ENCODE data around the gene CAPZB. TPM values are rescaled to one million over a fixed set of nuclear protein-coding genes. Genes with fewer than 3 reads are reported as not detected.

The CAPZB gene
- polyA plus RNA-seq, 2 of the 4 experiments (the other 2 are of a cell fraction): 133 to 296 TPM

- peaks cover 17% of the 10 kb centered on the region; the same call in 2 of the 3 replicates for H3K4me1 ChIP-seq
- 50% methylated on average over 13 of the region's 13 CpGs for WGBS (ENCODE audit: missing lambda C conversion rate)
- POLR2A ChIA-PET: no interaction called here
- DNase-seq (ENCODE audit: low read depth in 1 of 2, low spot score in 1 of 2) (no peak), FAIRE-seq (no peak), ATAC-seq (peak in 1 of 2 experiments; percentile 21; a peak in 3 of 6 replicates)
- H3K4me2 ChIP-seq: peak overlapping the region; percentile 86
- CTCF ChIA-PET: interaction anchor here (1.5 kb wide), 1 partner anchor 30 kb away, joined by 5 read pairs; no protein-coding TSS in a partner anchor
- TF ChIP-seq TFCP2L1 (CRISPR knock-in tag; IDR thresholded peaks at IDR 0.05) (no peak), REST (IDR thresholded peaks at IDR 0.05) (no peak)
- TF ChIP-seq, protein P1, sequence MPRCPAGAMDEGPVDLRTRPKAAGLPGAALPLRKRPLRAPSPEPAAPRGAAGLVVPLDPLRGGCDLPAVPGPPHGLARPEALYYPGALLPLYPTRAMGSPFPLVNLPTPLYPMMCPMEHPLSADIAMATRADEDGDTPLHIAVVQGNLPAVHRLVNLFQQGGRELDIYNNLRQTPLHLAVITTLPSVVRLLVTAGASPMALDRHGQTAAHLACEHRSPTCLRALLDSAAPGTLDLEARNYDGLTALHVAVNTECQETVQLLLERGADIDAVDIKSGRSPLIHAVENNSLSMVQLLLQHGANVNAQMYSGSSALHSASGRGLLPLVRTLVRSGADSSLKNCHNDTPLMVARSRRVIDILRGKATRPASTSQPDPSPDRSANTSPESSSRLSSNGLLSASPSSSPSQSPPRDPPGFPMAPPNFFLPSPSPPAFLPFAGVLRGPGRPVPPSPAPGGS (IDR thresholded peaks at IDR 0.05): no peak
- H3K9me3 ChIP-seq: no peaks in the 10 kb centered on the region
- H3K4me3 ChIP-seq: peak overlapping the region; percentile 79
- H3K27ac ChIP-seq: peak overlapping the region; percentile 84 to 94
Observed at GRCh38 chr1:19310720-19311502, 174.4 kb downstream of the CAPZB start.

DNA sequence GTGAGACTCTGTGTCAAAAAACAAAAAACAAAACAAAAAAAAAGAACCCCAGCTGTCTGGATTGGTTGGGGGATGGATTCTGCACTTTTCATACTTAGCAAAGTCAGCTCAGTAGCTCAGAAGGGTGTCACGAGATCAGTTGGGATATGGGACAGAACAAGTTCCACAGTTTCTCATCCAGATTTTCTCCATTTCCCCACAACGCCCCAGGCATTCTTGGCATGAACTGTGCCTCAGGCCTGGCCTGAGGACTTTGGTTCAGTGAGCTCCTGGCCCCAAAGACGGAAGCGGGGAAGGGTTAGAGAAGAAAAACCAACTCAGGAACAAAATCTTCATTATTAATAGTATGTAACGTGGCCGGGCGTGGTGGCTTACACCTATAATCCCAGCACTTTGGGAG is 175.3 kb downstream of the CAPZB start:
- no peak overlapping the region for H3K4me2 ChIP-seq
- POLR2A ChIA-PET: no interaction called here
- H3K9me3 ChIP-seq: no peaks in the 10 kb centered on the region
- TF ChIP-seq ZC3H11A (IDR thresholded peaks at IDR 0.05): no peak
- no peak overlapping the region for H3K4me3 ChIP-seq
- WGBS (ENCODE audit: missing lambda C conversion rate): 94% methylated on average over 7 of the region's 7 CpGs
- DNase-seq (ENCODE audit: low read depth in 1 of 2, low spot score in 1 of 2) (no peak), ATAC-seq (no peak), FAIRE-seq (no peak)
- H3K4me1 ChIP-seq: peaks cover 17% of the 10 kb centered on the region; the same call in 2 of the 3 replicates
- H3K27ac ChIP-seq: no peak overlapping the region
- CTCF ChIA-PET: interaction anchor here (1.0 to 1.3 kb wide), 3 partner anchors 54 to 344 kb away, joined by 3 read pairs; no protein-coding TSS in a partner anchor

DNA sequence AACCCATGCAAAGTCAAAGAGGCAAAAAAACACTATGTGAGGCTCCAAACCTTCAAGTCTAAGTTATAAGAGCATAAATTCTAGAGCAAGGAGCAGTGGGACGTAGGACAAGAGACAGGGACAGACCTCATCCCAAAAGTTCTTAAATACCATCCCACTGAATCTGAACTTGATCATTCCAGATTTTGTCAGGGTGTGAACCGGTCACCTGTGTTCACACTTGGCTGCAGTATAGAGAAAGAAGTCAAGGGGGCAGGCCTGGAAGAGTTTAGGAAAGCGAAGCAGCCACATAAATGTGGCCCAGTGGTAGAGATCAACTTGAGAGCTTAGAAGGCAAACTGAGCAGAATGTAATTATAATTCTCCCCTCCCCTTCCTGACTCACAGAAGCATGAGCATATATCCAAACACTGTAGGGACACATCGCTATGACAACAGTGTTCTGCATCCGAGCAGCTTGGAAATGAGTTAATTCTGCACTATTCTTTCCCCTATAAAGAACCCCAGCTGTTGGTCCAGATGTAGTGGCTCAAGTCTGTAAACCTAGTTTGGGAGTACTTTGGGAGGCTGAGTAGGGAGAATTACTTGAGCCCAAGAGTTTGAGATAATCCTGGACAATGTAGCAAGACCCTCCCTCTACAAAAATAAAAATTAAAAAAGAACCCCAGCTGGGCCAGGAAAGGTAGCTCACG is 176.1 kb downstream of the CAPZB start:
- ATAC-seq (no peak), DNase-seq (ENCODE audit: low read depth in 1 of 2, low spot score in 1 of 2) (no peak), FAIRE-seq (no peak)
- CTCF ChIA-PET: interaction anchor here (0.6 to 1.3 kb wide), 4 partner anchors 43 to 345 kb away, joined by 3 read pairs; no protein-coding TSS in a partner anchor
- Histone ChIP-seq H3K27ac (no peak overlapping the region), H3K4me3 (no peak overlapping the region), H3K4me1 (peaks cover 17% of the 10 kb centered on the region; the same call in 2 of the 3 replicates), H3K4me2 (no peak overlapping the region), H3K9me3 (no peaks in the 10 kb centered on the region)
- WGBS (ENCODE audit: missing lambda C conversion rate): 90% methylated on average over 6 of the region's 6 CpGs
- TF ChIP-seq, protein P2, sequence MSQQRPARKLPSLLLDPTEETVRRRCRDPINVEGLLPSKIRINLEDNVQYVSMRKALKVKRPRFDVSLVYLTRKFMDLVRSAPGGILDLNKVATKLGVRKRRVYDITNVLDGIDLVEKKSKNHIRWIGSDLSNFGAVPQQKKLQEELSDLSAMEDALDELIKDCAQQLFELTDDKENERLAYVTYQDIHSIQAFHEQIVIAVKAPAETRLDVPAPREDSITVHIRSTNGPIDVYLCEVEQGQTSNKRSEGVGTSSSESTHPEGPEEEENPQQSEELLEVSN (IDR thresholded peaks at IDR 0.05; ENCODE audit: borderline replicate concordance, low read depth): no peak
- TF ChIP-seq ZSCAN20 (CRISPR knock-in tag; IDR thresholded peaks at IDR 0.05) (no peak), NR3C1 (IDR thresholded peaks at IDR 0.05) (no peak), RCOR1 (IDR thresholded peaks at IDR 0.05; ENCODE audit: low read depth, low read length) (no peak), KDM5A (IDR thresholded peaks at IDR 0.05) (no peak), FOXS1 (CRISPR knock-in tag; IDR thresholded peaks at IDR 0.05) (no peak), JUN (IDR thresholded peaks at IDR 0.05) (no peak), KDM1A (IDR thresholded peaks at IDR 0.05; ENCODE audit: low read depth) (no peak)
- POLR2A ChIA-PET: no interaction called here

Measured in A549 (cell line).